Measurements from ENCODE around the gene LYPD6B. TPM values are rescaled to one million over a fixed set of nuclear protein-coding genes. Genes with fewer than 3 reads are reported as not detected.

The LYPD6B gene
- total and polyA plus RNA-seq, 10 of the 15 experiments (the other 5 are each of a cell fraction or from before 2014, with no cell fraction given): 1.0 to 6.6 (median 4.0) TPM

- ATAC-seq (no peak), FAIRE-seq (no peak), DNase-seq (ENCODE audit: low read depth, low spot score) (no peak)
- Histone ChIP-seq H3K4me3 (no peak overlapping the region), H3K4me2 (ENCODE audit: control insufficient read depth, insufficient read depth) (no peak overlapping the region), H3K9ac (ENCODE audit: control insufficient read depth, insufficient read depth, low read length) (no peak overlapping the region), H2AFZ (ENCODE audit: control insufficient read depth, low read depth, low read length) (no peak overlapping the region), H3K4me1 (ENCODE audit: control insufficient read depth, insufficient read depth, low read length) (no peaks in the 10 kb centered on the region), H3K27ac (ENCODE audit: control insufficient read depth, insufficient read depth) (no peak overlapping the region), H4K20me1 (ENCODE audit: control insufficient read depth, insufficient read depth) (no peaks in the 10 kb centered on the region), H3K79me2 (ENCODE audit: control insufficient read depth, insufficient read depth, low read length) (no peaks in the 10 kb centered on the region), H3K9me3 (replicated peaks; ENCODE audit: control insufficient read depth, insufficient read depth, low read length) (no peaks in the 10 kb centered on the region), H3K36me3 (ENCODE audit: control insufficient read depth in 2 of 2, insufficient read depth in 2 of 2, low read length in 1 of 2) (no peaks in the 10 kb centered on the region; a peak in 1 of 4 replicates), H3K27me3 (replicated peaks in 1 of 2; ENCODE audit: control insufficient read depth in 2 of 2, insufficient read depth in 2 of 2, low read length in 1 of 2) (no peaks in the 10 kb centered on the region)
- RAD21 ChIA-PET (ENCODE audit: unreplicated experiment): no interaction called here
- SMC1A ChIA-PET (ENCODE audit: uncharacterized antibody, unreplicated experiment): no interaction called here
- no TSS peak for BruUV-seq (replicated peaks)
- in situ Hi-C loops (cut with MboI): no loop called here
- CTCF ChIA-PET: no interaction called here
- POLR2A ChIA-PET: interaction anchor here (0.6 kb wide), 1 partner anchor 1631 kb away, joined by 3 read pairs; no protein-coding TSS in a partner anchor
- TF ChIP-seq KAT2A (conservative IDR thresholded peaks at IDR 0.05; ENCODE audit: control insufficient read depth, low read depth, low read length): no peak
- TF ChIP-seq, protein P1, sequence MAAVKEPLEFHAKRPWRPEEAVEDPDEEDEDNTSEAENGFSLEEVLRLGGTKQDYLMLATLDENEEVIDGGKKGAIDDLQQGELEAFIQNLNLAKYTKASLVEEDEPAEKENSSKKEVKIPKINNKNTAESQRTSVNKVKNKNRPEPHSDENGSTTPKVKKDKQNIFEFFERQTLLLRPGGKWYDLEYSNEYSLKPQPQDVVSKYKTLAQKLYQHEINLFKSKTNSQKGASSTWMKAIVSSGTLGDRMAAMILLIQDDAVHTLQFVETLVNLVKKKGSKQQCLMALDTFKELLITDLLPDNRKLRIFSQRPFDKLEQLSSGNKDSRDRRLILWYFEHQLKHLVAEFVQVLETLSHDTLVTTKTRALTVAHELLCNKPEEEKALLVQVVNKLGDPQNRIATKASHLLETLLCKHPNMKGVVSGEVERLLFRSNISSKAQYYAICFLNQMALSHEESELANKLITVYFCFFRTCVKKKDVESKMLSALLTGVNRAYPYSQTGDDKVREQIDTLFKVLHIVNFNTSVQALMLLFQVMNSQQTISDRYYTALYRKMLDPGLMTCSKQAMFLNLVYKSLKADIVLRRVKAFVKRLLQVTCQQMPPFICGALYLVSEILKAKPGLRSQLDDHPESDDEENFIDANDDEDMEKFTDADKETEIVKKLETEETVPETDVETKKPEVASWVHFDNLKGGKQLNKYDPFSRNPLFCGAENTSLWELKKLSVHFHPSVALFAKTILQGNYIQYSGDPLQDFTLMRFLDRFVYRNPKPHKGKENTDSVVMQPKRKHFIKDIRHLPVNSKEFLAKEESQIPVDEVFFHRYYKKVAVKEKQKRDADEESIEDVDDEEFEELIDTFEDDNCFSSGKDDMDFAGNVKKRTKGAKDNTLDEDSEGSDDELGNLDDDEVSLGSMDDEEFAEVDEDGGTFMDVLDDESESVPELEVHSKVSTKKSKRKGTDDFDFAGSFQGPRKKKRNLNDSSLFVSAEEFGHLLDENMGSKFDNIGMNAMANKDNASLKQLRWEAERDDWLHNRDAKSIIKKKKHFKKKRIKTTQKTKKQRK (IDR thresholded peaks at IDR 0.05; ENCODE audit: low read depth, low read length): no peak
- TF ChIP-seq NRF1 (conservative IDR thresholded peaks at IDR 0.05; ENCODE audit: low read depth, low read length): no peak
- intact Hi-C loops (cut with micrococcal nuclease; ENCODE audit: unreplicated experiment): no loop called here
Measured at GRCh38 chr2:149189769-149190168, 151.3 kb downstream of the LYPD6B start.

DNA sequence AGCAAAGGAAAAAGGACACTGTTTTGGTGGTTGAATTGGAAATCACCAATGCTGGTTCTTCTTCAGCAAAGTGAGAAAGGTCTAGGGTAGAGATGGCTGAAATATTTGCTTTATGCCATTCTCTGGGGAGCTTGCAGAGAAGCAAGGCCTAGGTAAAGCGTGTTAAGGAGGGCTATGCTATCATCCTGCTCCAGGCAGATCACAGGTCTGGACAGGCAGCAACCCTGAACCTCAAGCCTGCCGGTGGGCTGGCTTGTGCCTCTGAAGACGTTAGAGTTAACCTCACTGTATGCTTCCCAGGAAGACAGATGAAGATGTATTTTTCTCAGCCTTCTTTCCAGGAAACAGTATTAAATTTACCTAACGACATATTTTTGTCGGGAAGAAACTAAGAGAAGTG is 153.4 kb downstream of the LYPD6B start:
- H3K4me3 ChIP-seq: no peak overlapping the region
- RAD21 ChIA-PET (ENCODE audit: unreplicated experiment): no interaction called here
- no peaks in the 10 kb centered on the region for H3K36me3 ChIP-seq (ENCODE audit: control insufficient read depth in 2 of 2, insufficient read depth in 2 of 2, low read length in 1 of 2)
- no peak overlapping the region for H2AFZ ChIP-seq (ENCODE audit: control insufficient read depth, low read depth, low read length)
- no peaks in the 10 kb centered on the region for H3K27me3 ChIP-seq (replicated peaks in 1 of 2; ENCODE audit: control insufficient read depth in 2 of 2, insufficient read depth in 2 of 2, low read length in 1 of 2)
- in situ Hi-C loops (cut with MboI) (no loop called here), intact Hi-C loops (cut with micrococcal nuclease; ENCODE audit: unreplicated experiment) (no loop called here)
- no peaks in the 10 kb centered on the region for H3K4me1 ChIP-seq (ENCODE audit: control insufficient read depth, insufficient read depth, low read length)
- CTCF ChIA-PET: no interaction called here
- ATAC-seq: no peak
- H3K27ac ChIP-seq (ENCODE audit: control insufficient read depth, insufficient read depth): no peak overlapping the region
- WGBS (ENCODE audit: insufficient coverage, insufficient replicate concordance, low lambda C conversion rate, missing lambda C conversion rate): 90% methylated on average over 5 of the region's 5 CpGs
- FAIRE-seq: no peak
- SMC1A ChIA-PET (ENCODE audit: uncharacterized antibody, unreplicated experiment): no interaction called here
- H4K20me1 ChIP-seq (ENCODE audit: control insufficient read depth, insufficient read depth): no peaks in the 10 kb centered on the region
- H3K4me2 ChIP-seq (ENCODE audit: control insufficient read depth, insufficient read depth): no peak overlapping the region
- no peak overlapping the region for H3K9ac ChIP-seq (ENCODE audit: control insufficient read depth, insufficient read depth, low read length)
- BruUV-seq (replicated peaks): no TSS peak
- DNase-seq (ENCODE audit: low read depth, low spot score): no peak
- no peaks in the 10 kb centered on the region for H3K9me3 ChIP-seq (replicated peaks; ENCODE audit: control insufficient read depth, insufficient read depth, low read length)
- no peaks in the 10 kb centered on the region for H3K79me2 ChIP-seq (ENCODE audit: control insufficient read depth, insufficient read depth, low read length)
- POLR2A ChIA-PET: no interaction called here
- TF ChIP-seq DPF2 (IDR thresholded peaks at IDR 0.05): no peak
- TF ChIP-seq SREBF1 (IDR thresholded peaks at IDR 0.05; ENCODE audit: low read length): no peak
- no peak for TF ChIP-seq IKZF1 (conservative IDR thresholded peaks at IDR 0.05)
- no peak for TF ChIP-seq SKIL (IDR thresholded peaks at IDR 0.05; ENCODE audit: low read depth, poor library complexity, severe bottlenecking)
- no peak for TF ChIP-seq USF2 (IDR thresholded peaks at IDR 0.05; ENCODE audit: borderline replicate concordance, low read depth, low read length)
- TF ChIP-seq EZH2 (IDR thresholded peaks at IDR 0.05; ENCODE audit: borderline replicate concordance, control insufficient read depth, low read depth, low read length): no peak
- no peak for TF ChIP-seq CBFB (IDR thresholded peaks at IDR 0.05; ENCODE audit: low read depth)
- TF ChIP-seq NFYA (IDR thresholded peaks at IDR 0.05; ENCODE audit: borderline replicate concordance, low read depth, low read length): no peak
- no peak for TF ChIP-seq PML (IDR thresholded peaks at IDR 0.05; ENCODE audit: low read length)
